K562 (cell line): Measurements from ENCODE around the gene RIT2. TPM values are rescaled to one million over a fixed set of nuclear protein-coding genes. Genes with fewer than 3 reads are reported as not detected.

Source experiments
- FOXP1 ChIP-seq: sonication (generic); formaldehyde crosslinking; IDR thresholded peaks from 2 replicates; pipeline ENCODE4 v1.8.0; 2022; ENCODE audit warnings: mild to moderate bottlenecking, missing genetic modification reagents
- HDAC1 ChIP-seq, 2 experiments: fragments of 450-650 bp; IDR thresholded peaks; 2 replicates each; pipeline ENCODE4 v1.6.1; 2016 to 2017; ENCODE audit warnings: inconsistent platforms in 1 of 2, mild to moderate bottlenecking in 1 of 2, moderate library complexity in 1 of 2
- PCBP1 ChIP-seq: fragments of 200-400 bp; formaldehyde crosslinking; IDR thresholded peaks from 2 replicates; pipeline ENCODE4 v1.6.1; 2018; ENCODE audit warnings: mild to moderate bottlenecking, low read depth, low read length; ENCODE audit not compliant: poor library complexity, severe bottlenecking
- POLR2AphosphoS5 ChIP-seq: IDR thresholded peaks from 2 replicates; pipeline ENCODE4 v1.6.1; 2011; ENCODE audit warnings: mild to moderate bottlenecking, low read depth, low read length, moderate library complexity; ENCODE audit not compliant: control insufficient read depth, insufficient read depth
- THRAP3 ChIP-seq: fragments of 450-650 bp; IDR thresholded peaks from 2 replicates; pipeline ENCODE4 v1.6.1; 2016; ENCODE audit warnings: mild to moderate bottlenecking, inconsistent platforms, borderline replicate concordance
- TSC22D4 ChIP-seq: fragments of 450-650 bp; IDR thresholded peaks from 2 replicates; pipeline ENCODE4 v1.6.1; 2016; ENCODE audit warnings: missing genetic modification characterization, missing biosample characterization, control low read depth
- ZNF507 ChIP-seq: conservative IDR thresholded peaks from 2 replicates; pipeline ENCODE4 v1.6.1; 2017; ENCODE audit warnings: missing genetic modification characterization, missing compliant biosample characterization
- ZNF639 ChIP-seq, 2 experiments: fragments of 200-800 bp in 1 of 2; sonication (Bioruptor generic) in 1 of 2; sonication (generic) in 1 of 2; formaldehyde crosslinking in 1 of 2; IDR thresholded peaks in 1 of 2; conservative IDR thresholded peaks in 1 of 2; 2 replicates each; pipeline versions ENCODE4 v1.5.0 to v1.6.1; 2016 to 2020; ENCODE audit warnings: missing compliant biosample characterization in 1 of 2, missing genetic modification characterization in 1 of 2, missing genetic modification reagents in 1 of 2
- polyA plus RNA-seq, 8 experiments: library from polyadenylated mRNA; depleted of rRNA in 4 of 8; stranded (reverse) in 5 of 8; unstranded in 3 of 8; fragments of >200 nt; fragmentation: Nextera tagmentation in 2 of 8; fragmentation: Illumina TruSeq in 1 of 8; extraction: Ambion mirVana in 2 of 8; extraction: Trizol in 1 of 8; gene quantifications; 2 replicates each; pipeline versions ENCODE4 v1.2.1 to v1.2.3, GENCODE V29; 2011 to 2014; ENCODE audit warnings: inconsistent platforms in 1 of 8, missing spikeins in 1 of 8
- total RNA-seq, 7 experiments: library from RNA; depleted of rRNA in 6 of 7; stranded (reverse); fragments of >200 nt in 6 of 7; fragmentation: Illumina TruSeq in 2 of 7; extraction: Trizol in 2 of 7; gene quantifications; 2 replicates each; pipeline versions ENCODE4 v1.2.1 to v1.2.3, GENCODE V29; 2011 to 2021; ENCODE audit warnings: low replicate concordance in 1 of 7
- TF ChIP-seq, protein P1 (sequence below), 2 experiments: fragments of 450-650 bp; IDR thresholded peaks; 2 replicates each; pipeline ENCODE4 v1.6.1; 2016; ENCODE audit warnings: mild to moderate bottlenecking in 2 of 2, borderline replicate concordance in 1 of 2, low read depth in 1 of 2, moderate library complexity in 1 of 2
- TF ChIP-seq, protein P2 (sequence below): fragments of 250-450 bp; sonication (Bioruptor Pico); IDR thresholded peaks from 2 replicates; pipeline ENCODE4 v1.8.0; 2021; ENCODE audit warnings: borderline replicate concordance, mild to moderate bottlenecking, moderate library complexity; ENCODE audit not compliant: poor library complexity, severe bottlenecking

The RIT2 gene
- total and polyA plus RNA-seq, 9 of the 15 experiments (the other 6 are each of a cell fraction or from before 2014, with no cell fraction given) = not detected

- TF ChIP-seq, protein P1, sequence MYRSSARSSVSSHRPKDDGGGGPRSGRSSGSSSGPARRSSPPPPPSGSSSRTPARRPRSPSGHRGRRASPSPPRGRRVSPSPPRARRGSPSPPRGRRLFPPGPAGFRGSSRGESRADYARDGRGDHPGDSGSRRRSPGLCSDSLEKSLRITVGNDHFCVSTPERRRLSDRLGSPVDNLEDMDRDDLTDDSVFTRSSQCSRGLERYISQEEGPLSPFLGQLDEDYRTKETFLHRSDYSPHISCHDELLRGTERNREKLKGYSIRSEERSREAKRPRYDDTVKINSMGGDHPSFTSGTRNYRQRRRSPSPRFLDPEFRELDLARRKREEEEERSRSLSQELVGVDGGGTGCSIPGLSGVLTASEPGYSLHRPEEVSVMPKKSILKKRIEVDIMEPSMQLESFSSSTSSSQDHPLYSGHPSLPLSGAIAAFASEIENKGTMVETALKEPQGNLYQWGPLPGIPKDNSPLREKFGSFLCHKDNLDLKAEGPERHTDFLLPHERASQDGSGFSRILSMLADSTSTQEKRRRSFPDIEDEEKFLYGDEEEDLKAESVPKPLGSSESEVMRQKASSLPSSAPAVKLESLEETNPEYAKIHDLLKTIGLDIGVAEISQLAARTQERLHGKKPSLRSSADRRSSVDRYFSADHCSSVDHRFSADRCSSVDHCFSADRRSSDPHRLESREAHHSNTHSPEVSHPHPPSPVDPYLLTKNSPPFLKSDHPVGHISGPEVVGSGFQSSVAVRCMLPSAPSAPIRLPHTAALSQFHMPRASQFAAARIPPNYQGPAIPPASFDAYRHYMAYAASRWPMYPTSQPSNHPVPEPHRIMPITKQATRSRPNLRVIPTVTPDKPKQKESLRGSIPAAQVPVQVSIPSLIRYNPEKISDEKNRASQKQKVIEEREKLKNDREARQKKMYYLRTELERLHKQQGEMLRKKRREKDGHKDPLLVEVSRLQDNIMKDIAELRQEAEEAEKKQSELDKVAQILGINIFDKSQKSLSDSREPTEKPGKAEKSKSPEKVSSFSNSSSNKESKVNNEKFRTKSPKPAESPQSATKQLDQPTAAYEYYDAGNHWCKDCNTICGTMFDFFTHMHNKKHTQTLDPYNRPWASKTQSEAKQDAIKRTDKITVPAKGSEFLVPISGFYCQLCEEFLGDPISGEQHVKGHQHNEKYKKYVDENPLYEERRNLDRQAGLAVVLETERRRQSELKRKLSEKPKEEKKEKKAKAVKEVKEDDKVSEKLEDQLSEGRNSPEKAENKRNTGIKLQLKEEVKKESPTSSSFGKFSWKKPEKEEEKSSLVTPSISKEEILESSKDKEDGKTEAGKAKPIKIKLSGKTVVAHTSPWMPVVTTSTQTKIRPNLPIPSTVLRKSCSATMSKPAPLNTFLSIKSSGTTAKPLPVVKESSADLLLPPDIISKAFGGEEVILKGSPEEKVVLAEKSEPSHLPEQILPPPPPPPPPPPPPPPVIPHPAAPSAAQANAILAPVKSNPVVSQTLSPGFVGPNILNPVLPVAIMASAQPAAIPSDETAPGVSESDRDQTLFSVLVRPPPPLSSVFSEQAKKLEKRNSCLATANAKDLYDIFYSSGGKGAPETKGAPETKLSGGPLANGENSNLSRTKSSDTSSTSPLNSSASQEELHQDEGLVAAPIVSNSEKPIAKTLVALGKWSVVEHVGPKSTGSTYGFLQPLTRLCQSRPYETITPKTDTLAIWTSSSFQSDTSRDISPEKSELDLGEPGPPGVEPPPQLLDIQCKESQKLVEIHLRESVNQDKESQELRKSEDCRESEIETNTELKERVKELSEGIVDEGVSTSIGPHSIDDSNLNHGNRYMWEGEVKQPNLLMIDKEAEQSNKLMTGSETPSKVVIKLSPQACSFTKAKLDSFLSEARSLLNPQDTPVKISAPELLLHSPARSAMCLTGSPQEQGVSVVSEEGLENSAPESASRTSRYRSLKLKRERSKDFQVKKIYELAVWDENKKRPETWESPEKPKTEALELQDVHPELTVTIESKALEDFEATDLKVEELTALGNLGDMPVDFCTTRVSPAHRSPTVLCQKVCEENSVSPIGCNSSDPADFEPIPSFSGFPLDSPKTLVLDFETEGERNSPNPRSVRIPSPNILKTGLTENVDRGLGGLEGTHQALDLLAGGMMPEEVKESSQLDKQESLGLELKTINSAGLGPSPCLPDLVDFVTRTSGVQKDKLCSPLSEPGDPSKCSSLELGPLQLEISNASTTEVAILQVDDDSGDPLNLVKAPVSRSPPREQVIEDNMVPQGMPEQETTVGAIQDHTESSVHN (IDR thresholded peaks at IDR 0.05; ENCODE audit: borderline replicate concordance in 1 of 2, low read depth in 1 of 2) = no peak
- no peak for TF ChIP-seq ZNF639 (CRISPR knock-in tag; conservative IDR thresholded peaks at IDR 0.05 in 1 of 2, IDR thresholded peaks at IDR 0.05 in 1 of 2)
- TF ChIP-seq, protein P2, sequence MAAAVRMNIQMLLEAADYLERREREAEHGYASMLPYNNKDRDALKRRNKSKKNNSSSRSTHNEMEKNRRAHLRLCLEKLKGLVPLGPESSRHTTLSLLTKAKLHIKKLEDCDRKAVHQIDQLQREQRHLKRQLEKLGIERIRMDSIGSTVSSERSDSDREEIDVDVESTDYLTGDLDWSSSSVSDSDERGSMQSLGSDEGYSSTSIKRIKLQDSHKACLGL (CRISPR knock-in tag) = no peak
- no peak for TF ChIP-seq PCBP1
- no peak for TF ChIP-seq HDAC1 (IDR thresholded peaks at IDR 0.05)
- TF ChIP-seq FOXP1 (CRISPR knock-in tag) = no peak
- no peak for TF ChIP-seq TSC22D4 (tag)
- TF ChIP-seq POLR2AphosphoS5 = no peak
- TF ChIP-seq THRAP3 = no peak
- TF ChIP-seq ZNF507 = no peak
Measured at GRCh38 chr18:43043626-43044025, 71.9 kb downstream of the RIT2 start (continued).
